Testis (tissue), 3 donors: ENCODE measurements around the gene TMEM156. TPM values are rescaled to one million over a fixed set of nuclear protein-coding genes. Genes with fewer than 3 reads are reported as not detected.

Experiments
- DNase-seq: peaks from one replicate; pipeline ENCODE4 v3.0.0-alpha.2; 2019
- H3K27ac ChIP-seq, 2 donors: fragments of 200-600 bp; sonication (generic); one replicate each; pipeline ENCODE4 v1.5.1; 2019
- H3K27me3 ChIP-seq: fragments of 200-600 bp; sonication (generic); one replicate; pipeline ENCODE4 v1.5.1; 2019
- H3K36me3 ChIP-seq: fragments of 200-600 bp; sonication (generic); one replicate; pipeline ENCODE4 v1.5.1; 2017; ENCODE audit warnings: low read depth; ENCODE audit errors: missing control alignments
- H3K4me1 ChIP-seq: fragments of 200-600 bp; sonication (generic); one replicate; pipeline ENCODE4 v1.5.1; 2019
- H3K4me3 ChIP-seq, 2 donors: fragments of 200-600 bp; sonication (generic); one replicate each; pipeline ENCODE4 v1.5.1; 2017 to 2019
- H3K9me3 ChIP-seq: fragments of 200-600 bp; sonication (generic); one replicate; pipeline ENCODE4 v1.5.1; 2017
- POLR2A ChIP-seq: fragments of 450-650 bp; IDR thresholded peaks from one replicate; pipeline ENCODE4 v1.6.1; 2017; ENCODE audit warnings: antibody characterized with exemption, mild to moderate bottlenecking, moderate library complexity
- WGBS, 2 donors: methylation state at CpG; one replicate each; pipeline ENCODE4 v1.1.5; 2018; 5-methylcytosine and 5-hydroxymethylcytosine counted together
- intact Hi-C: fragments of 100-400 bp; cut with DNase I; formaldehyde crosslinking; loops from one replicate; pipeline ENCODE4 v1.15.1; 2023; ENCODE audit warnings: low total_unique reads
- polyA plus RNA-seq: library from polyadenylated mRNA; stranded (reverse); fragments of 350-450 nt; fragmentation: Illumina TruSeq; extraction: RNeasy Lipid Tissue Mini Kit (QIAGEN cat#74804); gene quantifications from one replicate; pipeline ENCODE4 v1.2.3, GENCODE V29; 2014; ENCODE audit warnings: low read depth, low replicate concordance; ENCODE audit not compliant: insufficient read depth
- total RNA-seq, 2 donors: library from RNA; depleted of rRNA; stranded (reverse); fragments of >200 nt; gene quantifications; one replicate each; pipeline ENCODE4 v1.2.3, GENCODE V29; 2016
- TF ChIP-seq, protein P1 (sequence below), 3 experiments: fragments of 450-650 bp in 2 of 3; fragments of 200-600 bp in 1 of 3; sonication (generic) in 1 of 3; IDR thresholded peaks; one replicate each; pipeline ENCODE4 v1.5.1; 2016 to 2019; ENCODE audit warnings: antibody characterized with exemption in 3 of 3, mild to moderate bottlenecking in 2 of 3, moderate library complexity in 1 of 3

TMEM156 gene
- total and polyA plus RNA-seq, 3 donors from 2014 or later, result 0.86 TPM; not detected in 2

DNA sequence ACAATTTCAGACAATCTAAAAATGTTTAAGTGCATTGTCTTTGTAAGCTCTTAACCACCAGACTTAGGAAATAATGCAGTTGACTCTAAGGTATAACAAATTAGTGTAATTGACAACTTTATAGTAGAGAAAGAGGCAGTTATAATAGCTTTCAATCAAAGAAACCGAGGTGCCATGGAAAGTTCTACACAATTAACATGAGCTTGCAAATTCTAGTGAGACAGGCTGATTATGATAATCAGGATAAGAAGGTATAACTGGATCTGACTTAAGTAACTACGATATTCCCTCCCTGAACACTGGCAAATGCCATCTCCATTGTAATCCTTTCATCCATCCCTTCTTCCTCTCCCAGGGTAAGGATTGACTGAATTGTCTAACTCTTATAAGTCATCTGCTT lies 18.4 kb upstream of the TMEM156 start:
- no peaks in the 10 kb centered on the region for H3K27me3 ChIP-seq
- no peak for DNase-seq
- intact Hi-C loops, result no loop called here
- peaks cover 15% of the 10 kb centered on the region for H3K4me1 ChIP-seq
- no peaks in the 10 kb centered on the region for H3K9me3 ChIP-seq
- H3K27ac ChIP-seq, result no peak overlapping the region
- no peak overlapping the region for H3K4me3 ChIP-seq
- 65 to 77% methylated on average over 2 of the region's 2 CpGs for WGBS, 2 donors
- TF ChIP-seq POLR2A, result no peak
- TF ChIP-seq, protein P1, sequence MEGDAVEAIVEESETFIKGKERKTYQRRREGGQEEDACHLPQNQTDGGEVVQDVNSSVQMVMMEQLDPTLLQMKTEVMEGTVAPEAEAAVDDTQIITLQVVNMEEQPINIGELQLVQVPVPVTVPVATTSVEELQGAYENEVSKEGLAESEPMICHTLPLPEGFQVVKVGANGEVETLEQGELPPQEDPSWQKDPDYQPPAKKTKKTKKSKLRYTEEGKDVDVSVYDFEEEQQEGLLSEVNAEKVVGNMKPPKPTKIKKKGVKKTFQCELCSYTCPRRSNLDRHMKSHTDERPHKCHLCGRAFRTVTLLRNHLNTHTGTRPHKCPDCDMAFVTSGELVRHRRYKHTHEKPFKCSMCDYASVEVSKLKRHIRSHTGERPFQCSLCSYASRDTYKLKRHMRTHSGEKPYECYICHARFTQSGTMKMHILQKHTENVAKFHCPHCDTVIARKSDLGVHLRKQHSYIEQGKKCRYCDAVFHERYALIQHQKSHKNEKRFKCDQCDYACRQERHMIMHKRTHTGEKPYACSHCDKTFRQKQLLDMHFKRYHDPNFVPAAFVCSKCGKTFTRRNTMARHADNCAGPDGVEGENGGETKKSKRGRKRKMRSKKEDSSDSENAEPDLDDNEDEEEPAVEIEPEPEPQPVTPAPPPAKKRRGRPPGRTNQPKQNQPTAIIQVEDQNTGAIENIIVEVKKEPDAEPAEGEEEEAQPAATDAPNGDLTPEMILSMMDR (IDR thresholded peaks at IDR 0.05), result no peak
- no peaks in the 10 kb centered on the region for H3K36me3 ChIP-seq

DNA sequence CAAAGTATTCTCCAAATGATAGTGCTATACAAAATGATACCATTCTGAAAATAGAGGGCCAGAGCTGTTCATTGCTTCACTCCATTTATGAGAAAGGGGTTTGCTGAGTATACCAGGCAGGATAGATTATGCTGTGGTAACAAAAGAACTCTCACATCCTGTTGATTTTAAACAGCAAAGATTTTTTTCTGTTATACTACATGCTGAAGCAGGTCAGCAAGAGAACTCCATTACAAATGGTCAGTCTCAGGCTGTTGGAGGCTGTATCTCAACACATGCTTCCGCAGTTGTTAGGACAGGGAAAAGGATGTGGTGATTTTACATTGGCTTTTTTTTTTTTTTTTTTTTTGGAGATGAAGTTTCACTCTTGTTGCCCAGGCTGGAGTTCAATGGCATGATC lies 16.1 kb upstream of the TMEM156 start:
- no peak for DNase-seq
- Histone ChIP-seq H3K4me3 (no peak overlapping the region), H3K4me1 (peaks cover 15% of the 10 kb centered on the region), H3K9me3 (no peaks in the 10 kb centered on the region), H3K36me3 (no peaks in the 10 kb centered on the region), H3K27me3 (no peaks in the 10 kb centered on the region), H3K27ac (no peak overlapping the region)
- intact Hi-C loops, result no loop called here
- TF ChIP-seq, protein P1 (IDR thresholded peaks at IDR 0.05), result no peak
- WGBS, 2 donors, result 59 to 89% methylated on average over 1 of the region's 1 CpG

DNA sequence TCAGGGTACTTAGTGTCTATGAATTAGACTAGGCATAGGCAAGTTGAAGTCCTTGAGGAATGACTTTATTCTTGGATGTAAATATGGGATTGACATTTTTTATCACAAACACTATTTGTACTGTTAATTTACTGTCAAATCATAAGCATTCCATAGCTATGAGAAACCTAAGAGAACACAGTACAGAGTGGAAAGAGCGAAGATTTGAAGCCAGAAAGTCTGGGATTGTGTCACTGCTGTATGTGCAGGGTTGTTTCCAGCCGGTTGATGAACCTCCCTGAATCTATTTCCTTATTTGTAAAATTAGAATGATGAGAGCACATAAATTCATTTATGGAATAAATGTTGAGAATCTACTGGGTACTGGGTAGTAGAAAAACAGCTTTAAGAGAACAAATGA lies 15.5 kb upstream of the TMEM156 start:
- DNase-seq, result no peak
- Histone ChIP-seq H3K9me3 (no peaks in the 10 kb centered on the region), H3K27ac (no peak overlapping the region), H3K4me3 (no peak overlapping the region), H3K27me3 (no peaks in the 10 kb centered on the region), H3K36me3 (no peaks in the 10 kb centered on the region), H3K4me1 (peaks cover 15% of the 10 kb centered on the region)
- no peak for TF ChIP-seq POLR2A
- TF ChIP-seq, protein P1 (IDR thresholded peaks at IDR 0.05), result no peak
- intact Hi-C loops, result no loop called here
- WGBS, 2 donors, result 86 to 92% methylated on average over 2 of the region's 2 CpGs

DNA sequence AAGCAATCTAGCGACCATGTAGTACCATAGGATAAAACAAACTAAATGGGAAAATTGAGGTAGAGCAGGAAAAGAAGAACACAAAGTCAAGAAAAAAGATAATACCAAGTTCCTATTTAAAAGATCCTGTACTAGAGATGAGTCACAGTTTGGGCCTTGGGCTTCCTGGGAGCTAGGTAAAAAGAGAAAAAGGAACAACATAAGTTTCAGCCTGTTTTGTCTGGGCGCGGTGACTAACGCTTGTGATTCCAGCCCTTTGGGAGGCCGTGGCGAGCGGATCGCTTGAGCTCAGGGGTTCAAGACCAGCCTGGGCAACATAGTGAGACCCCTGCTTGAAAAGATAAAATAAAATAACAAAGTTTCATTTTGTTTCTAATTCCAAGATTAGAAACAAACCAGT lies 14.0 kb upstream of the TMEM156 start:
- H3K4me1 ChIP-seq, result peaks cover 15% of the 10 kb centered on the region
- intact Hi-C loops, result no loop called here
- peak; percentile 26 for DNase-seq
- WGBS, 2 donors, result 71 to 78% methylated on average over 8 of the region's 8 CpGs
- H3K36me3 ChIP-seq, result no peaks in the 10 kb centered on the region
- no peaks in the 10 kb centered on the region for H3K9me3 ChIP-seq
- no peak overlapping the region for H3K27ac ChIP-seq
- no peaks in the 10 kb centered on the region for H3K27me3 ChIP-seq
- H3K4me3 ChIP-seq, result no peak overlapping the region
- TF ChIP-seq POLR2A, result no peak
- TF ChIP-seq, protein P1 (IDR thresholded peaks at IDR 0.05), result no peak

DNA sequence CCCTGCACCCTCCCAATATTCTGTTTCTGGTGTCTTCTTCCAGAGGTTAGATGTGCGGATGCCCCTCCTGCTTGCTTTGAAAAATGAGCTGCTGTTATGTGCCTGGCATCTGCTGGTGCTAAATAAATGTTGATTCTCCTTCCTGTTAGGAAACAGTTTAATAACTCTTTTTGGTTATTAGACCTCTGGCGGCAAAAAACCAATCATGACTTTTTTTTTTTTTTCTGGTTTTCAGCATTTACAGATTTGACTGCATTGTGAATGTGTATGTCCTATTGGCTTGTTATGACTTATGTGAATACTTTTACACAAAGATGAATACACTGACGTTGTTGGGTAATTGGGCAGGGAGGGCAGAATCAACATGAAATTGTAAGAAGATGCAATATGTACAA lies 13.6 kb upstream of the TMEM156 start:
- H3K9me3 ChIP-seq, result no peaks in the 10 kb centered on the region
- peak overlapping the region; percentile 39 to 93 for H3K27ac ChIP-seq
- 33 to 47% methylated on average over 3 of the region's 3 CpGs for WGBS, 2 donors
- H3K4me1 ChIP-seq, result peaks cover 14% of the 10 kb centered on the region
- intact Hi-C loops, result no loop called here
- peak overlapping the region; percentile 64 to 91 for H3K4me3 ChIP-seq
- no peaks in the 10 kb centered on the region for H3K27me3 ChIP-seq
- peak; percentile 19 for DNase-seq
- no peaks in the 10 kb centered on the region for H3K36me3 ChIP-seq
- TF ChIP-seq, protein P1 (IDR thresholded peaks at IDR 0.05), result no peak
- no peak for TF ChIP-seq POLR2A
